ENCODE results near the gene HAL.

- no peak for TF ChIP-seq CTCF (IDR thresholded peaks at IDR 0.05)
- TF ChIP-seq POLR2A (IDR thresholded peaks at IDR 0.05) = no peak
Observed at GRCh38 chr12:96040305-96041133, 44.4 kb upstream of the HAL start.

Data from testis (tissue), 2 donors.